NB4 (cell line): ENCODE results near the gene SLC6A2.

Experiments used
- CTCF ChIP-seq: IDR thresholded peaks from one replicate; pipeline ENCODE4 v1.5.1; 2012; ENCODE audit warnings: low read depth, low read length
- MAX ChIP-seq: IDR thresholded peaks from 2 replicates; pipeline ENCODE4 v1.6.1; 2011; ENCODE audit warnings: low read depth, low read length
- POLR2A ChIP-seq: IDR thresholded peaks from 2 replicates; pipeline ENCODE4 v1.6.1; 2011; ENCODE audit warnings: mild to moderate bottlenecking; ENCODE audit not compliant: insufficient read length; ENCODE audit errors: extremely low read depth

- TF ChIP-seq CTCF (no peak), POLR2A (no peak), MAX (no peak)
Measured at GRCh38 chr16:55660828-55661227, 5.0 kb downstream of the SLC6A2 start.
